Measurements from ENCODE around the gene C6orf47. TPM values are rescaled to one million over a fixed set of nuclear protein-coding genes. Genes with fewer than 3 reads are reported as not detected.
A peak's percentile ranks its signal among the peaks of the same experiment; 100 is the strongest.
"Not testable (repeated sequence)": the region's sequence is repeated elsewhere in the genome, so short reads cannot be mapped to it uniquely, and the experiment has no call there.

Gene C6orf47
- polyA plus RNA-seq = 10 to 100 TPM; 23.6 to 41.6 (median 26.3) TPM

GRCh38 chr6:31660381-31661261 is at the start of gene C6orf47:
Gene C6orf47 (minus strand): TSS chr6:31660778. CDS start chr6:31659947, 831 bp downstream.
- Mint-ChIP-seq H3K36me3 (peaks cover 8 to 19% (median 8%) of the 10 kb centered on the region in 3 donors), H3K27me3 (ENCODE audit: low read depth in 3 of 3) (peaks cover 9 to 12% (median 11%) of the 10 kb centered on the region in 3 donors), H3K9me3 (no peaks in the 10 kb centered on the region), H3K4me3 (peak within 1 kb of the TSS; percentile 87 to 91 (median 90)), H3K27ac (peak within 1 kb of the TSS; percentile 83 to 95 (median 92)), H3K4me1 (peaks cover 73 to 78% of the 10 kb centered on the region in 2 donors)
- DNase-seq = peak; percentile 76 to 79 (median 78)

GRCh38 chr6:31709157-31709556 is 48.6 kb upstream of the C6orf47 start:
- not testable (repeated sequence) for H3K9me3 Mint-ChIP-seq; H3K36me3 Mint-ChIP-seq; H3K4me3 Mint-ChIP-seq; DNase-seq; H3K27me3 Mint-ChIP-seq (ENCODE audit: low read depth in 3 of 3); H3K27ac Mint-ChIP-seq
- H3K4me1 Mint-ChIP-seq = peaks cover 17 to 20% of the 10 kb centered on the region in 2 donors

- Mint-ChIP-seq H3K4me3 (no peak overlapping the region), H3K27me3 (ENCODE audit: low read depth in 3 of 3) (peaks cover 0 to 3% (median 1%) of the 10 kb centered on the region in 3 donors), H3K36me3 (no peaks in the 10 kb centered on the region), H3K27ac (no peak overlapping the region), H3K4me1 (peaks cover 22 to 26% of the 10 kb centered on the region in 2 donors), H3K9me3 (no peaks in the 10 kb centered on the region)
- no peak for DNase-seq
Measured at GRCh38 chr6:31708224-31708623, 47.6 kb upstream of the C6orf47 start.

GRCh38 chr6:31707701-31708100 is 47.1 kb upstream of the C6orf47 start:
- Mint-ChIP-seq H3K4me1 (peaks cover 25 to 27% of the 10 kb centered on the region in 2 donors), H3K4me3 (no peak overlapping the region)

GRCh38 chr6:31706599-31706998 is 46.0 kb upstream of the C6orf47 start, which contains the start of gene LY6G6F:
Gene LY6G6F (plus strand): TSS chr6:31706866. CDS start chr6:31706907, 41 bp downstream.
- peaks cover 3 to 8% (median 4%) of the 10 kb centered on the region in 3 donors for H3K27me3 Mint-ChIP-seq (ENCODE audit: low read depth in 3 of 3)
- DNase-seq = no peak
- H3K9me3 Mint-ChIP-seq = no peaks in the 10 kb centered on the region
- peak within 1 kb of the TSS in 2 of 6 donors; percentile 19 to 68 for H3K27ac Mint-ChIP-seq
- H3K4me3 Mint-ChIP-seq = no peak within 1 kb of the TSS
- H3K36me3 Mint-ChIP-seq = no peaks in the 10 kb centered on the region
- H3K4me1 Mint-ChIP-seq = peaks cover 30 to 31% of the 10 kb centered on the region in 2 donors

More at GRCh38 chr6:31707701-31708100, 47.1 kb upstream of the C6orf47 start:
- Mint-ChIP-seq H3K9me3 (no peaks in the 10 kb centered on the region), H3K27ac (peak overlapping the region in 1 of 6 donors; percentile 19), H3K36me3 (no peaks in the 10 kb centered on the region), H3K27me3 (ENCODE audit: low read depth in 3 of 3) (peaks cover 0 to 5% (median 4%) of the 10 kb centered on the region in 3 donors)
- no peak for DNase-seq

GRCh38 chr6:31705931-31706330 is 45.4 kb upstream of the C6orf47 start:
- Mint-ChIP-seq H3K36me3 (no peaks in the 10 kb centered on the region), H3K9me3 (no peaks in the 10 kb centered on the region), H3K4me3 (no peak overlapping the region), H3K4me1 (peaks cover 30 to 32% of the 10 kb centered on the region in 2 donors), H3K27ac (no peak overlapping the region), H3K27me3 (ENCODE audit: low read depth in 3 of 3) (peaks cover 3 to 8% (median 4%) of the 10 kb centered on the region in 3 donors)
- no peak for DNase-seq

GRCh38 chr6:31702819-31703716 is 42.5 kb upstream of the C6orf47 start, which contains the start of gene ABHD16A:
Gene ABHD16A (minus strand): TSS chr6:31703324. CDS start chr6:31703281, 43 bp downstream.
- peaks cover 3 to 8% (median 3%) of the 10 kb centered on the region in 3 donors for H3K27me3 Mint-ChIP-seq (ENCODE audit: low read depth in 3 of 3)
- peak within 1 kb of the TSS; percentile 95 to 99 (median 98) for H3K27ac Mint-ChIP-seq
- peaks cover 0 to 5% (median 0%) of the 10 kb centered on the region in 3 donors for H3K36me3 Mint-ChIP-seq
- peak within 1 kb of the TSS; percentile 94 to 99 (median 96) for H3K4me3 Mint-ChIP-seq
- DNase-seq = peak; percentile 97
- no peaks in the 10 kb centered on the region for H3K9me3 Mint-ChIP-seq
- H3K4me1 Mint-ChIP-seq = peaks cover 34 to 35% of the 10 kb centered on the region in 2 donors

GRCh38 chr6:31702405-31702818 is 41.8 kb upstream of the C6orf47 start:
- no peaks in the 10 kb centered on the region for H3K9me3 Mint-ChIP-seq
- DNase-seq = no peak
- peak overlapping the region; percentile 95 to 99 (median 98) for H3K27ac Mint-ChIP-seq
- peaks cover 3 to 8% (median 3%) of the 10 kb centered on the region in 3 donors for H3K27me3 Mint-ChIP-seq (ENCODE audit: low read depth in 3 of 3)
- H3K36me3 Mint-ChIP-seq = peaks cover 0 to 7% (median under 1%) of the 10 kb centered on the region in 3 donors
- H3K4me3 Mint-ChIP-seq = peak overlapping the region; percentile 94 to 99 (median 96)
- peaks cover 39 to 41% of the 10 kb centered on the region in 2 donors for H3K4me1 Mint-ChIP-seq

GRCh38 chr6:31701666-31702404 is 41.3 kb upstream of the C6orf47 start:
- Mint-ChIP-seq H3K27ac (peak overlapping the region; percentile 95 to 99 (median 98)), H3K27me3 (ENCODE audit: low read depth in 3 of 3) (peaks cover 2 to 8% (median 3%) of the 10 kb centered on the region in 3 donors), H3K4me3 (peak overlapping the region; percentile 94 to 99 (median 96)), H3K4me1 (peaks cover 40 to 46% of the 10 kb centered on the region in 2 donors), H3K9me3 (no peaks in the 10 kb centered on the region), H3K36me3 (peaks cover 0 to 12% (median 5%) of the 10 kb centered on the region in 3 donors)
- no peak for DNase-seq

GRCh38 chr6:31700740-31701401 is 40.3 kb upstream of the C6orf47 start:
- Mint-ChIP-seq H3K27me3 (ENCODE audit: low read depth in 3 of 3) (peaks cover 2 to 8% (median 3%) of the 10 kb centered on the region in 3 donors), H3K4me3 (peak overlapping the region; percentile 94 to 99 (median 96)), H3K36me3 (peaks cover 0 to 12% (median 5%) of the 10 kb centered on the region in 3 donors), H3K9me3 (no peaks in the 10 kb centered on the region), H3K27ac (peak overlapping the region; percentile 81 to 99 (median 98)), H3K4me1 (peaks cover 40 to 47% of the 10 kb centered on the region in 2 donors)
- no peak for DNase-seq

GRCh38 chr6:31697555-31697954 is 37.0 kb upstream of the C6orf47 start:
- peaks cover 29 to 37% of the 10 kb centered on the region in 2 donors for H3K4me1 Mint-ChIP-seq
- peak overlapping the region; percentile 0 to 63 (median 42) for H3K27ac Mint-ChIP-seq
- DNase-seq = no peak
- H3K27me3 Mint-ChIP-seq (ENCODE audit: low read depth in 3 of 3) = peaks cover 0 to 3% (median 1%) of the 10 kb centered on the region in 3 donors
- peaks cover 5 to 18% (median 14%) of the 10 kb centered on the region in 3 donors for H3K36me3 Mint-ChIP-seq
- no peak overlapping the region for H3K4me3 Mint-ChIP-seq
- H3K9me3 Mint-ChIP-seq = no peaks in the 10 kb centered on the region

- H3K27me3 Mint-ChIP-seq (ENCODE audit: low read depth in 3 of 3) = peaks cover 0 to 2% (median 0%) of the 10 kb centered on the region in 3 donors
- peaks cover 5 to 34% (median 18%) of the 10 kb centered on the region in 3 donors for H3K36me3 Mint-ChIP-seq
- H3K4me1 Mint-ChIP-seq = peaks cover 5 to 15% of the 10 kb centered on the region in 2 donors
Measured at GRCh38 chr6:31693535-31693934, 33.0 kb upstream of the C6orf47 start.

More at GRCh38 chr6:31693535-31693934, 33.0 kb upstream of the C6orf47 start:
- DNase-seq = no peak
- H3K4me3 Mint-ChIP-seq = no peak overlapping the region
- no peaks in the 10 kb centered on the region for H3K9me3 Mint-ChIP-seq
- H3K27ac Mint-ChIP-seq = no peak overlapping the region

All from immature natural killer cell (primary cell).